ENCODE results near the gene SVIL.
"Not testable (repeated sequence)": the region's sequence is repeated elsewhere in the genome, so short reads cannot be mapped to it uniquely, and the experiment has no call there.

Gene SVIL

GRCh38 chr10:29439005-29439404 is 195.8 kb downstream of the SVIL start:
- not testable (repeated sequence) for H3K4me1 ChIP-seq (ENCODE audit: control insufficient read depth, insufficient read depth, low read length, unreplicated experiment); H3K27ac ChIP-seq (ENCODE audit: low read depth, low read length); H2AFZ ChIP-seq (ENCODE audit: low read length, unreplicated experiment); H3K27me3 ChIP-seq (ENCODE audit: insufficient read depth, low read length); H3K4me3 ChIP-seq (ENCODE audit: low read depth, low read length); H3K36me3 ChIP-seq (ENCODE audit: insufficient read depth, low read length)
- H3K79me2 ChIP-seq (ENCODE audit: control insufficient read depth, insufficient read depth, low read length, unreplicated experiment) = peaks cover 50% of the 10 kb centered on the region

DNA sequence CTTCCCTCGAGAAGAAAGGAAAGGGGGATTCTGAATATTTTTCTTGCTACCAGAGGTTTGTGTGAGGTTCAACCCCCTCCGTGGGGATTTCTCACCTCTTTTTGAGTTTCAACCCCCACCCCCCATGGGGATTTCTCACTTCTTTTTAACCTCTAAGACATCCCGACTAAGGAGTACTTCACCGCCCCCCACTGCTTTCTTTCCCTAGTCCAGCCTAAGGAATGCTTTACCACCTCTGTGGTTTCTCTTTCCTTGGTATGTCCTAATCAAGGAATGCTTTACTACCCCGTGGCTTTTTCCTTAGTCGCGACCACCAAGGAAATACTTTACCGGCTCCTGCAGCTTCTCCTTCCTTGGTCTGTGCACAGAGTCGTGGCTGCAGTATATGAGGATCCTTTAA is 196.5 kb downstream of the SVIL start:
- Histone ChIP-seq H3K79me2 (ENCODE audit: control insufficient read depth, insufficient read depth, low read length, unreplicated experiment) (peaks cover 54% of the 10 kb centered on the region), H3K36me3 (ENCODE audit: insufficient read depth, low read length) (no peaks in the 10 kb centered on the region), H3K4me1 (ENCODE audit: control insufficient read depth, insufficient read depth, low read length, unreplicated experiment) (peaks cover 6% of the 10 kb centered on the region), H3K4me3 (ENCODE audit: low read depth, low read length) (no peak overlapping the region), H2AFZ (ENCODE audit: low read length, unreplicated experiment) (no peak overlapping the region), H3K27ac (ENCODE audit: low read depth, low read length) (no peak overlapping the region), H3K27me3 (ENCODE audit: insufficient read depth, low read length) (no peaks in the 10 kb centered on the region)

GRCh38 chr10:29437871-29438270 is 196.9 kb downstream of the SVIL start:
- H3K36me3 ChIP-seq (ENCODE audit: insufficient read depth, low read length) = no peaks in the 10 kb centered on the region

DNA sequence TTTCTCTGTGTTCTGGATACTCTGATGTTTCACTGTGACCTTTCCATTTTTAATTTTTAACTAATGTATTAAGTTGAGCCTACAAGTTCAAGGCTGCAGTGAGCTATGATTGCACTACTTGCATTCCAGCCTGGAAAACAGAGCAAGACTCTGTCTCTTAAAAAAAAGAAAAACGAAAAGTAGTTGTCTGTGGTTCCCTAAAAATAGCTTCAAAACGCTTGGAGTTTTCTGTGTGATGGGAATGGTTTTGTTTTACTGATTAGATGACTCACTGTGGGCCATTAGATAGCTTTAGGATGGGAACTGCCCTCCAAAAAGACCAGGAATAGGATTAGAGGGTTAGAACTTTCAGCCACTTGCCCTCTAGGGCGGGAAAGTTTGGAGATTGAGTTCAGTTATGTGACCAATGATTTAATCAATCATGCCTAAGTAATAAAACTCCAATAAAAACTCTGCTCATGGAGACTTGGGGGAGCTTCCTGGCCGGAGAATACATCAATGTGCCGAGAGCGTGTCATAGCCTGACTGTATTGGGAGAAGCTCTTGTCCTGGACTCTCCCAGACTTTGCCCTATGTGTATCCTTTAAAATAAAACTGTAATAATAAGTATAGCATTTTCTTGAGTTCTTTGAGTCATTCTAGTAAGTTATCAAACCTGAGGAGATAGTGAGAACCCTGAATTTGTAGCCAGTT is 198.8 kb downstream of the SVIL start:
- no peak overlapping the region for H2AFZ ChIP-seq (ENCODE audit: low read length, unreplicated experiment)
- H3K27ac ChIP-seq (ENCODE audit: low read depth, low read length) = no peak overlapping the region
- peaks cover 6% of the 10 kb centered on the region for H3K4me1 ChIP-seq (ENCODE audit: control insufficient read depth, insufficient read depth, low read length, unreplicated experiment)
- no peaks in the 10 kb centered on the region for H3K36me3 ChIP-seq (ENCODE audit: insufficient read depth, low read length)
- H3K27me3 ChIP-seq (ENCODE audit: insufficient read depth, low read length) = no peaks in the 10 kb centered on the region
- H3K79me2 ChIP-seq (ENCODE audit: control insufficient read depth, insufficient read depth, low read length, unreplicated experiment) = peaks cover 51% of the 10 kb centered on the region
- no peak overlapping the region for H3K4me3 ChIP-seq (ENCODE audit: low read depth, low read length)

More at GRCh38 chr10:29437871-29438270, 196.9 kb downstream of the SVIL start:
- H3K27me3 ChIP-seq (ENCODE audit: insufficient read depth, low read length) = no peaks in the 10 kb centered on the region
- H3K4me3 ChIP-seq (ENCODE audit: low read depth, low read length) = no peak overlapping the region
- no peak overlapping the region for H2AFZ ChIP-seq (ENCODE audit: low read length, unreplicated experiment)
- H3K27ac ChIP-seq (ENCODE audit: low read depth, low read length) = no peak overlapping the region
- peaks cover 54% of the 10 kb centered on the region for H3K79me2 ChIP-seq (ENCODE audit: control insufficient read depth, insufficient read depth, low read length, unreplicated experiment)
- H3K4me1 ChIP-seq (ENCODE audit: control insufficient read depth, insufficient read depth, low read length, unreplicated experiment) = peaks cover 6% of the 10 kb centered on the region

GRCh38 chr10:29434111-29434510 is 200.7 kb downstream of the SVIL start:
- no peak overlapping the region for H3K27ac ChIP-seq (ENCODE audit: low read depth, low read length)
- H3K79me2 ChIP-seq (ENCODE audit: control insufficient read depth, insufficient read depth, low read length, unreplicated experiment) = peaks cover 43% of the 10 kb centered on the region
- no peak overlapping the region for H3K4me3 ChIP-seq (ENCODE audit: low read depth, low read length)
- peaks cover 6% of the 10 kb centered on the region for H3K4me1 ChIP-seq (ENCODE audit: control insufficient read depth, insufficient read depth, low read length, unreplicated experiment)
- no peaks in the 10 kb centered on the region for H3K27me3 ChIP-seq (ENCODE audit: insufficient read depth, low read length)
- H3K36me3 ChIP-seq (ENCODE audit: insufficient read depth, low read length) = no peaks in the 10 kb centered on the region
- no peak overlapping the region for H2AFZ ChIP-seq (ENCODE audit: low read length, unreplicated experiment)

GRCh38 chr10:29431711-29432110 is 203.1 kb downstream of the SVIL start:
- no peak overlapping the region for H3K4me3 ChIP-seq (ENCODE audit: low read depth, low read length)

DNA sequence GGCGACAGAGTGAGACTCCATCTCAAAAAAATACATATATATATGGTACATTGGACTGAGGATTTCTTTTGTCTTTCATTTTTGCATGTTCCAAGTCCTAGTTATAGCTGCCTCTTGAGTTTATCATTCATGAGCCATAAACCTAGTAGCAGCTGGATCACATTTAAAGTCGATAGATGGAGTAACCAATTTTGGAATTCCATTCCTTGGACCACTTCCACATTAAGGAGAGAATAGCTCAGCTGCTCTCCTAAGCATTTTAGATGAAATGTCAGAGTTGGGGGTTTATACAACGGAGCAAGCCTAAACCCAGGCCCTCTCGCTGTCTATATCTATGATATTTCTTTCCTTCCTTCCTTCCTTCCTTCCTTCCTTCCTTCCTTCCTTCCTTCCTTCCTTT is 204.7 kb downstream of the SVIL start:
- Histone ChIP-seq H3K27ac (ENCODE audit: low read depth, low read length) (no peak overlapping the region), H3K4me1 (ENCODE audit: control insufficient read depth, insufficient read depth, low read length, unreplicated experiment) (no peaks in the 10 kb centered on the region), H2AFZ (ENCODE audit: low read length, unreplicated experiment) (no peak overlapping the region), H3K4me3 (ENCODE audit: low read depth, low read length) (no peak overlapping the region), H3K27me3 (ENCODE audit: insufficient read depth, low read length) (no peaks in the 10 kb centered on the region), H3K36me3 (ENCODE audit: insufficient read depth, low read length) (no peaks in the 10 kb centered on the region), H3K79me2 (ENCODE audit: control insufficient read depth, insufficient read depth, low read length, unreplicated experiment) (peaks cover 17% of the 10 kb centered on the region)

More at GRCh38 chr10:29431711-29432110, 203.1 kb downstream of the SVIL start:
- Histone ChIP-seq H3K27ac (ENCODE audit: low read depth, low read length) (no peak overlapping the region), H2AFZ (ENCODE audit: low read length, unreplicated experiment) (no peak overlapping the region), H3K79me2 (ENCODE audit: control insufficient read depth, insufficient read depth, low read length, unreplicated experiment) (peaks cover 27% of the 10 kb centered on the region), H3K36me3 (ENCODE audit: insufficient read depth, low read length) (no peaks in the 10 kb centered on the region), H3K4me1 (ENCODE audit: control insufficient read depth, insufficient read depth, low read length, unreplicated experiment) (peaks cover 6% of the 10 kb centered on the region), H3K27me3 (ENCODE audit: insufficient read depth, low read length) (no peaks in the 10 kb centered on the region)

DNA sequence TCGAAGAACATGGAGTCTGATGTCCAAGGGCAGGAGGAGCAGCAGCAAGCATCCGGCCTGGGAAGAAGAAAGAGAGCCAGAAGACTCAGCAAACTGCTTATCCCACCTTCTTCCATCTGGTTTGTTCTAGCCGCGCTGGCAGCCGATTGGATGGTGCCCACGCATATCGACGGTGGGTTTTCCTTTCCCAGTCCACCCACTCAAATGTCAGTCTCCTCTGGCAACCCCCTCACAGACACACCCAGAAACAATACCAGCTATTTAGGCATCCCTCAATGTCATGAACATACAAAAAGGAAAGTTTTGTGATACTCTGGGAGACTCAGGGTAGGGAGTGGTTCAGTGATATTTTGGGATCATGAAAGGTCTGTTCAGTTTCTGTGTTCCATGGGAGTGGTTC is 206.3 kb downstream of the SVIL start:
- no peak overlapping the region for H2AFZ ChIP-seq (ENCODE audit: low read length, unreplicated experiment)
- H3K79me2 ChIP-seq (ENCODE audit: control insufficient read depth, insufficient read depth, low read length, unreplicated experiment) = peaks cover 13% of the 10 kb centered on the region
- H3K36me3 ChIP-seq (ENCODE audit: insufficient read depth, low read length) = peaks cover 10% of the 10 kb centered on the region; the same call in 1 of the 2 replicates
- no peaks in the 10 kb centered on the region for H3K27me3 ChIP-seq (ENCODE audit: insufficient read depth, low read length)
- no peak overlapping the region for H3K27ac ChIP-seq (ENCODE audit: low read depth, low read length)
- H3K4me3 ChIP-seq (ENCODE audit: low read depth, low read length) = no peak overlapping the region
- H3K4me1 ChIP-seq (ENCODE audit: control insufficient read depth, insufficient read depth, low read length, unreplicated experiment) = no peaks in the 10 kb centered on the region

GRCh38 chr10:29427667-29428066 is 207.1 kb downstream of the SVIL start:
- Histone ChIP-seq H3K79me2 (ENCODE audit: control insufficient read depth, insufficient read depth, low read length, unreplicated experiment) (peaks cover 15% of the 10 kb centered on the region), H3K4me1 (ENCODE audit: control insufficient read depth, insufficient read depth, low read length, unreplicated experiment) (no peaks in the 10 kb centered on the region)

GRCh38 chr10:29426420-29426819 is 208.4 kb downstream of the SVIL start:
- peaks cover 20% of the 10 kb centered on the region for H3K79me2 ChIP-seq (ENCODE audit: control insufficient read depth, insufficient read depth, low read length, unreplicated experiment)
- H3K4me3 ChIP-seq (ENCODE audit: low read depth, low read length) = no peak overlapping the region
- H3K4me1 ChIP-seq (ENCODE audit: control insufficient read depth, insufficient read depth, low read length, unreplicated experiment) = no peaks in the 10 kb centered on the region
- H3K36me3 ChIP-seq (ENCODE audit: insufficient read depth, low read length) = peaks cover 17% of the 10 kb centered on the region
- no peak overlapping the region for H2AFZ ChIP-seq (ENCODE audit: low read length, unreplicated experiment)
- H3K27ac ChIP-seq (ENCODE audit: low read depth, low read length) = no peak overlapping the region
- H3K27me3 ChIP-seq (ENCODE audit: insufficient read depth, low read length) = no peaks in the 10 kb centered on the region

More at GRCh38 chr10:29427667-29428066, 207.1 kb downstream of the SVIL start:
- no peak overlapping the region for H2AFZ ChIP-seq (ENCODE audit: low read length, unreplicated experiment)
- no peaks in the 10 kb centered on the region for H3K27me3 ChIP-seq (ENCODE audit: insufficient read depth, low read length)
- no peak overlapping the region for H3K4me3 ChIP-seq (ENCODE audit: low read depth, low read length)
- H3K36me3 ChIP-seq (ENCODE audit: insufficient read depth, low read length) = peaks cover 13% of the 10 kb centered on the region
- H3K27ac ChIP-seq (ENCODE audit: low read depth, low read length) = no peak overlapping the region

GRCh38 chr10:29424017-29424416 is 210.8 kb downstream of the SVIL start:
- no peak overlapping the region for H3K4me3 ChIP-seq (ENCODE audit: low read depth, low read length)
- no peak overlapping the region for H3K27ac ChIP-seq (ENCODE audit: low read depth, low read length)
- peaks cover 34% of the 10 kb centered on the region for H3K36me3 ChIP-seq (ENCODE audit: insufficient read depth, low read length)
- H2AFZ ChIP-seq (ENCODE audit: low read length, unreplicated experiment) = no peak overlapping the region
- no peaks in the 10 kb centered on the region for H3K27me3 ChIP-seq (ENCODE audit: insufficient read depth, low read length)
- no peaks in the 10 kb centered on the region for H3K4me1 ChIP-seq (ENCODE audit: control insufficient read depth, insufficient read depth, low read length, unreplicated experiment)
- peaks cover 24% of the 10 kb centered on the region for H3K79me2 ChIP-seq (ENCODE audit: control insufficient read depth, insufficient read depth, low read length, unreplicated experiment)

Measured in ACC112 (cell line).